Liver (tissue), 9 donors: ENCODE data around the gene ACVR2A. TPM values are rescaled to one million over a fixed set of nuclear protein-coding genes. Genes with fewer than 3 reads are reported as not detected.

Source experiments
- DNase-seq: peaks from one replicate; pipeline ENCODE4 v3.0.0-alpha.2; 2017; ENCODE audit warnings: low spot score
- H3K27ac ChIP-seq, 2 donors: one replicate each; pipeline ENCODE4 v1.7.0; 2013; ENCODE audit warnings: inconsistent platforms in 2 of 2, low read length in 2 of 2, control low read depth in 1 of 2, low read depth in 1 of 2, mild to moderate bottlenecking in 1 of 2
- H3K27me3 ChIP-seq, 4 donors: one replicate each; pipeline versions ENCODE4 v1.6.1 to v1.7.0; 2013; ENCODE audit warnings: low read length in 3 of 4, inconsistent platforms in 1 of 4, mild to moderate bottlenecking in 1 of 4, moderate library complexity in 1 of 4; ENCODE audit not compliant: control insufficient read depth in 4 of 4, insufficient read depth in 4 of 4
- H3K36me3 ChIP-seq, 4 donors: one replicate each; pipeline versions ENCODE4 v1.6.1 to v1.7.0; 2013; ENCODE audit warnings: low read length in 3 of 4, mild to moderate bottlenecking in 3 of 4, low read depth in 1 of 4, moderate library complexity in 1 of 4; ENCODE audit not compliant: control insufficient read depth in 4 of 4, insufficient read depth in 3 of 4
- H3K4me1 ChIP-seq, 4 donors: one replicate each; pipeline versions ENCODE4 v1.6.1 to v1.7.0; 2013; ENCODE audit warnings: low read length in 3 of 4, mild to moderate bottlenecking in 3 of 4, moderate library complexity in 1 of 4; ENCODE audit not compliant: control insufficient read depth in 4 of 4, insufficient read depth in 4 of 4
- H3K4me3 ChIP-seq, 3 donors: one replicate each; pipeline versions ENCODE4 v1.6.1 to v1.7.0; 2013; ENCODE audit warnings: low read length in 3 of 3, control low read depth in 1 of 3, low read depth in 1 of 3, mild to moderate bottlenecking in 1 of 3
- H3K9ac ChIP-seq, 2 donors: one replicate each; pipeline ENCODE4 v1.7.0; 2013; ENCODE audit warnings: low read length in 2 of 2, mild to moderate bottlenecking in 2 of 2, moderate library complexity in 2 of 2, control low read depth in 1 of 2, low read depth in 1 of 2
- H3K9me3 ChIP-seq, 4 donors: one replicate each; pipeline versions ENCODE4 v1.6.1 to v1.7.0; 2013; ENCODE audit warnings: low read length in 3 of 4; ENCODE audit not compliant: control insufficient read depth in 4 of 4
- ATF3 ChIP-seq: IDR thresholded peaks from 2 replicates; pipeline ENCODE4 v1.6.1; 2016; ENCODE audit warnings: antibody characterized with exemption
- EGR1 ChIP-seq, 2 donors: IDR thresholded peaks; 2 replicates each; pipeline ENCODE4 v1.6.1; 2016 to 2018; ENCODE audit warnings: antibody characterized with exemption in 2 of 2, low read depth in 2 of 2
- FOXA1 ChIP-seq: IDR thresholded peaks from 2 replicates; pipeline ENCODE4 v1.6.1; 2016; ENCODE audit warnings: antibody characterized with exemption
- FOXA2 ChIP-seq: IDR thresholded peaks from 2 replicates; pipeline ENCODE4 v1.6.1; 2016; ENCODE audit warnings: antibody characterized with exemption
- HNF4A ChIP-seq, 2 donors: conservative IDR thresholded peaks; 2 replicates each; pipeline ENCODE4 v1.6.1; 2016; ENCODE audit warnings: antibody characterized with exemption in 2 of 2, mild to moderate bottlenecking in 2 of 2
- HNF4G ChIP-seq: IDR thresholded peaks from 2 replicates; pipeline ENCODE4 v1.6.1; 2016; ENCODE audit warnings: antibody characterized with exemption
- JUND ChIP-seq, 2 donors: IDR thresholded peaks; 2 replicates each; pipeline ENCODE4 v1.6.1; 2016; ENCODE audit warnings: antibody characterized with exemption in 2 of 2
- NR2F2 ChIP-seq: IDR thresholded peaks from 2 replicates; pipeline ENCODE4 v1.6.1; 2016; ENCODE audit warnings: antibody characterized with exemption
- RAD21 ChIP-seq, 2 donors: IDR thresholded peaks; 2 replicates each; pipeline ENCODE4 v1.6.1; 2016; ENCODE audit warnings: antibody characterized with exemption in 2 of 2, mild to moderate bottlenecking in 2 of 2
- RXRA ChIP-seq, 2 donors: IDR thresholded peaks; 2 replicates each; pipeline ENCODE4 v1.6.1; 2017 to 2018; ENCODE audit warnings: antibody characterized with exemption in 2 of 2, mild to moderate bottlenecking in 1 of 2
- SP1 ChIP-seq: IDR thresholded peaks from 2 replicates; pipeline ENCODE4 v1.6.1; 2018; ENCODE audit warnings: antibody characterized with exemption, mild to moderate bottlenecking
- TAF1 ChIP-seq: conservative IDR thresholded peaks from 2 replicates; pipeline ENCODE4 v1.6.1; 2016; ENCODE audit warnings: antibody characterized with exemption, mild to moderate bottlenecking
- YY1 ChIP-seq: IDR thresholded peaks from 2 replicates; pipeline ENCODE4 v1.6.1; 2016; ENCODE audit warnings: antibody characterized with exemption, mild to moderate bottlenecking
- WGBS: extraction: QIAGEN DNeasy Blood & Tissue Kit; methylation state at CpG from one replicate; pipeline ENCODE4 v1.1.7; 2013; 5-methylcytosine and 5-hydroxymethylcytosine counted together
- polyA plus RNA-seq, 2 donors: library from polyadenylated mRNA; stranded (reverse) in 1 of 2; unstranded in 1 of 2; fragments of 200-250 nt in 1 of 2; fragments of >200 nt in 1 of 2; fragmentation: Nextera tagmentation in 1 of 2; extraction: Ambion mirVana in 1 of 2; gene quantifications; one replicate each; pipeline versions ENCODE4 v1.2.1 to v1.2.3, GENCODE V29; 2013 to 2015
- total RNA-seq, 2 donors: library from RNA; depleted of rRNA; stranded (reverse); fragments of >200 nt; gene quantifications; one replicate each; pipeline ENCODE4 v1.2.3, GENCODE V29; 2014
- TF ChIP-seq, protein P1 (sequence below): fragments of 150-350 bp; IDR thresholded peaks from 2 replicates; pipeline ENCODE4 v1.5.1; 2017; ENCODE audit warnings: improper control_type of control experiment, low read depth, low read length; ENCODE audit not compliant: missing input control
- TF ChIP-seq, protein P2 (sequence below): IDR thresholded peaks from 2 replicates; pipeline ENCODE4 v1.6.1; 2016; ENCODE audit warnings: antibody characterized with exemption
- TF ChIP-seq, protein P3 (sequence below): IDR thresholded peaks from 2 replicates; pipeline ENCODE4 v1.6.1; 2016; ENCODE audit warnings: antibody characterized with exemption
- donor health status: healthy.
- donor health status: healthy.
- donor health status: healthy.
- donor health status: healthy.
- donor health status: healthy.

ACVR2A gene
- total and polyA plus RNA-seq, 4 donors, result 2.2 to 9.5 (median 6.3) TPM

- no peak overlapping the region for H3K27ac ChIP-seq
- no peaks in the 10 kb centered on the region for H3K27me3 ChIP-seq
- no peak overlapping the region for H3K9ac ChIP-seq
- H3K4me1 ChIP-seq, result no peaks in the 10 kb centered on the region
- no peak for DNase-seq
- peaks cover 0 to 6% (median 0%) of the 10 kb centered on the region in 4 donors for H3K9me3 ChIP-seq
- no peaks in the 10 kb centered on the region for H3K36me3 ChIP-seq
- no peak overlapping the region for H3K4me3 ChIP-seq
- TF ChIP-seq, protein P1, sequence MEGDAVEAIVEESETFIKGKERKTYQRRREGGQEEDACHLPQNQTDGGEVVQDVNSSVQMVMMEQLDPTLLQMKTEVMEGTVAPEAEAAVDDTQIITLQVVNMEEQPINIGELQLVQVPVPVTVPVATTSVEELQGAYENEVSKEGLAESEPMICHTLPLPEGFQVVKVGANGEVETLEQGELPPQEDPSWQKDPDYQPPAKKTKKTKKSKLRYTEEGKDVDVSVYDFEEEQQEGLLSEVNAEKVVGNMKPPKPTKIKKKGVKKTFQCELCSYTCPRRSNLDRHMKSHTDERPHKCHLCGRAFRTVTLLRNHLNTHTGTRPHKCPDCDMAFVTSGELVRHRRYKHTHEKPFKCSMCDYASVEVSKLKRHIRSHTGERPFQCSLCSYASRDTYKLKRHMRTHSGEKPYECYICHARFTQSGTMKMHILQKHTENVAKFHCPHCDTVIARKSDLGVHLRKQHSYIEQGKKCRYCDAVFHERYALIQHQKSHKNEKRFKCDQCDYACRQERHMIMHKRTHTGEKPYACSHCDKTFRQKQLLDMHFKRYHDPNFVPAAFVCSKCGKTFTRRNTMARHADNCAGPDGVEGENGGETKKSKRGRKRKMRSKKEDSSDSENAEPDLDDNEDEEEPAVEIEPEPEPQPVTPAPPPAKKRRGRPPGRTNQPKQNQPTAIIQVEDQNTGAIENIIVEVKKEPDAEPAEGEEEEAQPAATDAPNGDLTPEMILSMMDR, result no peak
- no peak for TF ChIP-seq YY1
- no peak for TF ChIP-seq HNF4G
- TF ChIP-seq NR2F2, result no peak
- no peak for TF ChIP-seq SP1
- no peak for TF ChIP-seq RXRA (IDR thresholded peaks at IDR 0.05)
- TF ChIP-seq JUND (IDR thresholded peaks at IDR 0.05), result no peak
- no peak for TF ChIP-seq EGR1 (IDR thresholded peaks at IDR 0.05; ENCODE audit: low read depth in 2 of 2)
- TF ChIP-seq FOXA1, result no peak
Observed at GRCh38 chr2:147829106-147829505, 15.7 kb upstream of the ACVR2A start.

DNA sequence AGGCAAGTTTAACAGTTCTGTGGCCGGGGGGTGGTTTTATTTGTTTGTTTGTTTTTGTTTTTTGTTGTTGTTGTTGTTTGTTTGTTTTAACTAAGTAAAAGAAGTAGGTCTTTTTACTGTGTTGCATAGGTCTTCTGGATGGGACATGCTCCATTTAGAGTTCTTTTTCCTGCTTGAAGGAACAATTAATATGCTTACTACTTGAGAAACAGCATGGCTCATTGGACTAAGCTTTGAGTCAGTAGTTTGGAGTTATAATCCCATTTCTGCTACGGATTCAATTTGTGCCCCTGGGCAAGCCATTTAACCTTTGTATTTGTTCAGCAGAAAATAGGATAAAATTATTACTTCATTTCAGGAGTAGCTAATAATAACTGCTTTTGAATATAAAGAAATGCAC lies 8.7 kb upstream of the ACVR2A start:
- Histone ChIP-seq H3K4me3 (no peak overlapping the region), H3K27ac (no peak overlapping the region), H3K27me3 (no peaks in the 10 kb centered on the region), H3K9ac (no peak overlapping the region), H3K4me1 (no peaks in the 10 kb centered on the region), H3K9me3 (no peaks in the 10 kb centered on the region), H3K36me3 (no peaks in the 10 kb centered on the region)
- WGBS, result 87% methylated on average over 2 of the region's 2 CpGs
- DNase-seq, result no peak
- TF ChIP-seq HNF4A (conservative IDR thresholded peaks at IDR 0.05) (no peak), RXRA (IDR thresholded peaks at IDR 0.05) (no peak), HNF4G (no peak), EGR1 (IDR thresholded peaks at IDR 0.05; ENCODE audit: low read depth in 2 of 2) (no peak)
- TF ChIP-seq, protein P2, sequence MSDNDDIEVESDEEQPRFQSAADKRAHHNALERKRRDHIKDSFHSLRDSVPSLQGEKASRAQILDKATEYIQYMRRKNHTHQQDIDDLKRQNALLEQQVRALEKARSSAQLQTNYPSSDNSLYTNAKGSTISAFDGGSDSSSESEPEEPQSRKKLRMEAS, result no peak
- TF ChIP-seq, protein P1, result no peak

DNA sequence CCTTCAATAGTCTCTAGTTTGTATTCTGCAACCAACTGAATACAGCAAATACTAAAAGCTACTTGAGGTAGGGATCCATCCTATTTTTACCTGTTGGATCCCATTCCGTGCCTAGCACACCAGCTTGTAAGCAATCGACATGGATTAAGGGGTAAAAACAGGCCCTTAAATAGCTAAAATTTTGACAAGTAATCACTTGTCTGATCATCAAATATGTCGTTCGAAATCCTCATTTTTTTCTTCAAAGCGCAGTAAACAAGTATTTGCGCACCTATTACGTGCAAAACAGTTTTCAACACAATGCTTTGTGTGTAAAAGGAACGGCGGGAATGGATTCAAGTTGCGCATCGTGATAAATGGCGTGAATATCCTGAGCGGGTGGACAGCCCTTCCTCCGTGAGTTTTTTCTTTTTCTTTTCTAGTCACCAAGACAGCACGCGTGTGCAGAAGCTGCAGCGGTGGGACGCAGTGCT lies 1.4 kb upstream of the ACVR2A start:
- no peak for DNase-seq
- no peaks in the 10 kb centered on the region for H3K27me3 ChIP-seq
- WGBS, result 5% methylated on average over 18 of the region's 18 CpGs
- no peaks in the 10 kb centered on the region for H3K36me3 ChIP-seq
- H3K4me3 ChIP-seq, result peak overlapping the region; percentile 82 to 99 (median 86)
- H3K9ac ChIP-seq, result peak overlapping the region; percentile 33 to 85
- peaks cover 0 to 17% (median 7%) of the 10 kb centered on the region in 4 donors for H3K4me1 ChIP-seq
- no peaks in the 10 kb centered on the region for H3K9me3 ChIP-seq
- peak overlapping the region; percentile 94 to 95 for H3K27ac ChIP-seq
- TF ChIP-seq, protein P3, sequence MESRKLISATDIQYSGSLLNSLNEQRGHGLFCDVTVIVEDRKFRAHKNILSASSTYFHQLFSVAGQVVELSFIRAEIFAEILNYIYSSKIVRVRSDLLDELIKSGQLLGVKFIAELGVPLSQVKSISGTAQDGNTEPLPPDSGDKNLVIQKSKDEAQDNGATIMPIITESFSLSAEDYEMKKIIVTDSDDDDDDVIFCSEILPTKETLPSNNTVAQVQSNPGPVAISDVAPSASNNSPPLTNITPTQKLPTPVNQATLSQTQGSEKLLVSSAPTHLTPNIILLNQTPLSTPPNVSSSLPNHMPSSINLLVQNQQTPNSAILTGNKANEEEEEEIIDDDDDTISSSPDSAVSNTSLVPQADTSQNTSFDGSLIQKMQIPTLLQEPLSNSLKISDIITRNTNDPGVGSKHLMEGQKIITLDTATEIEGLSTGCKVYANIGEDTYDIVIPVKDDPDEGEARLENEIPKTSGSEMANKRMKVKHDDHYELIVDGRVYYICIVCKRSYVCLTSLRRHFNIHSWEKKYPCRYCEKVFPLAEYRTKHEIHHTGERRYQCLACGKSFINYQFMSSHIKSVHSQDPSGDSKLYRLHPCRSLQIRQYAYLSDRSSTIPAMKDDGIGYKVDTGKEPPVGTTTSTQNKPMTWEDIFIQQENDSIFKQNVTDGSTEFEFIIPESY, result no peak
- TF ChIP-seq FOXA1, result no peak
- TF ChIP-seq RAD21 (IDR thresholded peaks at IDR 0.05), result no peak
- TF ChIP-seq EGR1 (IDR thresholded peaks at IDR 0.05; ENCODE audit: low read depth in 2 of 2), result no peak
- TF ChIP-seq, protein P1, result no peak
- TF ChIP-seq FOXA2, result no peak
- TF ChIP-seq, protein P2, result no peak
- TF ChIP-seq TAF1, result no peak
- TF ChIP-seq HNF4G, result no peak
- TF ChIP-seq RXRA (IDR thresholded peaks at IDR 0.05), result no peak
- no peak for TF ChIP-seq YY1
- no peak for TF ChIP-seq HNF4A (conservative IDR thresholded peaks at IDR 0.05)
- TF ChIP-seq ATF3, result no peak
- TF ChIP-seq JUND (IDR thresholded peaks at IDR 0.05), result no peak
